Loucy (cell line): Measurements from ENCODE around the gene THEM4.

ENCODE experiments used
- EZH2phosphoT487 ChIP-seq: fragments of 200-600 bp; IDR thresholded peaks from 2 replicates; pipeline ENCODE4 v1.6.1; 2018; ENCODE audit warnings: antibody characterized with exemption, mild to moderate bottlenecking, moderate library complexity, borderline replicate concordance
- TF ChIP-seq, protein P1 (sequence below): fragments of 200-600 bp; sonication (generic); conservative IDR thresholded peaks from 2 replicates; pipeline ENCODE4 v1.5.1; 2014; ENCODE audit warnings: mild to moderate bottlenecking, antibody characterized with exemption, low read length

- TF ChIP-seq, protein P1, sequence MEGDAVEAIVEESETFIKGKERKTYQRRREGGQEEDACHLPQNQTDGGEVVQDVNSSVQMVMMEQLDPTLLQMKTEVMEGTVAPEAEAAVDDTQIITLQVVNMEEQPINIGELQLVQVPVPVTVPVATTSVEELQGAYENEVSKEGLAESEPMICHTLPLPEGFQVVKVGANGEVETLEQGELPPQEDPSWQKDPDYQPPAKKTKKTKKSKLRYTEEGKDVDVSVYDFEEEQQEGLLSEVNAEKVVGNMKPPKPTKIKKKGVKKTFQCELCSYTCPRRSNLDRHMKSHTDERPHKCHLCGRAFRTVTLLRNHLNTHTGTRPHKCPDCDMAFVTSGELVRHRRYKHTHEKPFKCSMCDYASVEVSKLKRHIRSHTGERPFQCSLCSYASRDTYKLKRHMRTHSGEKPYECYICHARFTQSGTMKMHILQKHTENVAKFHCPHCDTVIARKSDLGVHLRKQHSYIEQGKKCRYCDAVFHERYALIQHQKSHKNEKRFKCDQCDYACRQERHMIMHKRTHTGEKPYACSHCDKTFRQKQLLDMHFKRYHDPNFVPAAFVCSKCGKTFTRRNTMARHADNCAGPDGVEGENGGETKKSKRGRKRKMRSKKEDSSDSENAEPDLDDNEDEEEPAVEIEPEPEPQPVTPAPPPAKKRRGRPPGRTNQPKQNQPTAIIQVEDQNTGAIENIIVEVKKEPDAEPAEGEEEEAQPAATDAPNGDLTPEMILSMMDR = no peak
- no peak for TF ChIP-seq EZH2phosphoT487
These were observed 1.8 kb downstream of the THEM4 start for GRCh38 chr1:151907363-151908139.
